HG03571 (cell line): ENCODE data around the gene LTB4R.
"Not testable (repeated sequence)": the region's sequence is repeated elsewhere in the genome, so short reads cannot be mapped to it uniquely, and the experiment has no call there.

Experiments used
- ATAC-seq: cut with Tn5 transposase; IDR thresholded peaks from one replicate; pipeline ENCODE4 v1.9.1; 2021; ENCODE audit not compliant: unreplicated experiment

Gene LTB4R

GRCh38 chr14:24317141-24317928 is 6.0 kb downstream of the LTB4R start:
- ATAC-seq, result no peak

- no peak for ATAC-seq
These were observed 10.1 kb downstream of the LTB4R start for GRCh38 chr14:24321212-24321975.

- ATAC-seq, result no peak
These were observed 11.4 kb downstream of the LTB4R start for GRCh38 chr14:24322672-24323071.

- no peak for ATAC-seq
These were observed 12.0 kb downstream of the LTB4R start for GRCh38 chr14:24323341-24323740.

- no peak for ATAC-seq
These were observed 12.7 kb downstream of the LTB4R start for GRCh38 chr14:24324024-24324423.

DNA sequence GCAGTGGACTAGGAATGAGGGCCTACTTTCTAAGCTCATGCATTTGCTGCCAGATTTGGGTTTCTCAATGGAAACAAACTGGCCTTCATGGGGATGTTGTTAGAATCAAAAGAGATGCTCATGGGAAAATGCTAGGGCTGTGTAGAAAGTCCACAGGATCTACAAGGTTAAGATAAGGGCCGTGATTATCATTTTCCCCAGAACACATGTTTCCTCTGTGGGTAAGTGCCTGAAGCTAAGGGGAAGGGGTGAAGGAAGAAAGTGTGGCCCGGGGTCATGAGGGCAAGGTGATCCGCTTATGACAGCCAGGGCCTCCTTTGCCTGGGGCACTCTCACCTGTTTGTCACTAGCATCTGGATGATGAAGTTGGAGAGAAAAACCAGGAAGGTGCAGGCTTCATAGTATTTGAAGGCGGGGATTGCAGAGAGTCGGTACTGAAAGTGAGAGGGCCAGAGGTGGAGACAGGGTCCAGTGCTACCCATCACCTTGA is 13.8 kb downstream of the LTB4R start:
- ATAC-seq, result no peak

GRCh38 chr14:24325963-24326362 is 14.7 kb downstream of the LTB4R start:
- no peak for ATAC-seq

DNA sequence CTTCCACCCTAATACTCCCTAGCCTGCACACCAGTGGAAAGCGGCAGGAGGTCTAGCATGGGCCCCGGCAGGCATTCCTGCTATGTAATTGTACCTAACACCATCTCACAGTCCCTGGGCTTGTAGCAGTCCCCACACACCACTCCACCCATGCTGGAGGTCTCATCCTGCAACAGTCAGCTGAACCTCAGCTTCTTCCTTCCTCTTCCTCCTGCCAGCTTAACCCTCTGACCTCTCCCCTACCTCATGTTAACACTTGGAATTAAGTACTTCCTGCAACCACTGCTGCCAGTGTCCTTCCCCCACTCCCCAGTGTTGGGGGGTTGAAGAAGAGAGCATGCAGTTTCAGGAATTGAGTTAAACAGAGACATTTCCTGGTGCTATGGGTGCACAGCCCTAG is 16.0 kb downstream of the LTB4R start:
- ATAC-seq, result no peak

- not testable (repeated sequence) for ATAC-seq
These were observed 16.6 kb downstream of the LTB4R start for GRCh38 chr14:24327914-24328313.

DNA sequence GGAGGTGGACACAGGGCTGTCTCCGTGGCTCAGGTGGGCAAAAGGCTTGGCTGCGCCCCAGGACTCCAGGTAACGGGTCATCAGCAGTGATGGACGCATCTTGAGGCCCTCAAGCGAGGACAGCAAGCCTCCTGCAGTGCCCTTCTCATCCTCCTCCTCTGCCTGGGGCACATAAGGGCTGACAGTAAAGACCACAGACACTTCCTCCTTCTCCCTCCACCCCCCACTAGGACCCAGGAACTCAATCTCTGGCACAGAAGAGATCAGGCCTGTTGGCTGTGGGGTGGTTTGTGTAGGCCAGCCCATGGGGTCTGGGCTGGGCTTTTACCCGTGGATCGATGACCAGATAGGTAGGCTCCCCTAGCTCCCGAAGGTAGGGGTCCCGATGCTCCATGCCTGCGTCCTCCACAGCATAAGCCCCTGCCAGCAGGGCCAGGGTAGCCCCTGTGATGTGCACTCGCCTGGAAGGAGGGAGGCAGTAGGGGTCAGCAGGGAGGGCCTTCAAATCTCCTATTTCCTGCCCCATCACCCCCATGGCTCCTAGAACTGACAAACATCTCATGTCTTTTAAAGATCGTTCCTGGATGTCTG is 17.9 kb downstream of the LTB4R start:
- no peak for ATAC-seq

- ATAC-seq, result no peak
These were observed 18.4 kb downstream of the LTB4R start for GRCh38 chr14:24329736-24330135.

- no peak for ATAC-seq
These were observed 19.8 kb downstream of the LTB4R start for GRCh38 chr14:24330973-24331674.

DNA sequence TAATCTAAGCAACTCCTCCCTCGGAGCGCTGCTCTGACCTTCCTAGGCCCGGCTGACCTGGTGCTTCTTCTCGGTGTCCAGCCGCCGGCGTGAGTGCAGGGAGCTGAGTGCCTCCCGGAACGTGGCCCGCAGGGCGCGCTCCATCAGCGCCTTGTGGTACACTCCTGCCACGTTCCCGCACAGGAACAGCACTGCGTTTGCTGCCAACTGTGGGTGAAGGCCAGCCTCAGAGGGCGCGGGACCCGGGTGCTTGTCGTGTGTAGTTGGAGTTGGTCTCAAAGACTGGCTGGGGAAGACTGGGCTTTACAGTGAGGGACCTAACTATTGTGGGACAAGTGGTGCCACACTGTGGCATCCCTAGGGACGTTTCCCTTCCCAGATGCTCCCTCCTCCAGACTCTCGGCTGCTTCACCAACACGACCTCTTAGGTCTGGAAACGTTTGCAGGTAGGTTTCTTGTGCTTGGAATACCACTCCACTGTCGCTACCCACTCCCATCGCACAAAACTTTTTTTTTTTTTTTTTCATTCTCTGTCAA is 20.5 kb downstream of the LTB4R start:
- no peak for ATAC-seq

GRCh38 chr14:24332268-24332993 is 21.1 kb downstream of the LTB4R start:
- ATAC-seq, result peak; percentile 83

GRCh38 chr14:24334431-24335291 is 23.4 kb downstream of the LTB4R start, which contains the start of gene ADCY4:
ADCY4 (minus strand) TSS chr14:24335071; CDS start chr14:24334652, 419 bp downstream.
- ATAC-seq, result no peak

DNA sequence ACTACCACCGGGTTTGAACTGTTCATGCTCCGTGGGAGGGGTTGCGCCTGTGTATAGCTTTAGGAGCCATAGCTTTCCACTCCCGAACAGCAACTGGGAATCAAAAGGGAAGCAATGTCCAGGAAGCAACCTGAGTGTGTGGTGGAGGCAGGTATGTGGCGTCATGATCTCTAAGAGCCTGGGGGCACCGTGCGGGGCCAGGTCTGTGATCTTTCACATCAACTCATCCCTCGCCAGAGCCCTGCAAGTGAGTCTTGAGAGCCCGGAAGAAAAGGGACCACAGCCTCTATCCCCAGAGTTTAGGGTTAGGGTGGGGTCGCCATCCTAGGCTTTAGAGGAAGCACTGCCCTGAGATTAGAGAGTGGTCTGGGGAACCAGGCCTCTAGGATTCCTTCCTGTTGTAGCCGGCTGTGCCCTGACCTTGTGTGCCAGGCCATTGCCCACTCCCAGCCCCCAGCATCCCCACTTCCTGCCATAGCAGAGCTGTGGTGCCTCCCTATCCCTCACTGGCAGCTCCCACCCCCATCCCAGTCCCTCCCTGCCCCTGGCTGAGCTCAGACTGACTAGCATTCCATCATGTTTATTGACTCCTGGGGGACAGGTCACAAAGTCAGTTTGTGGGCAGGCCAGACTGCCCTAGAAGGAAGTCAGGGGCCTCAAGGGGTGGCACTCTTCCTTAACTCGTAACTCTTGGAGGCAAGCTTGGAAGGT is 24.3 kb downstream of the LTB4R start:
- ATAC-seq, result no peak

DNA sequence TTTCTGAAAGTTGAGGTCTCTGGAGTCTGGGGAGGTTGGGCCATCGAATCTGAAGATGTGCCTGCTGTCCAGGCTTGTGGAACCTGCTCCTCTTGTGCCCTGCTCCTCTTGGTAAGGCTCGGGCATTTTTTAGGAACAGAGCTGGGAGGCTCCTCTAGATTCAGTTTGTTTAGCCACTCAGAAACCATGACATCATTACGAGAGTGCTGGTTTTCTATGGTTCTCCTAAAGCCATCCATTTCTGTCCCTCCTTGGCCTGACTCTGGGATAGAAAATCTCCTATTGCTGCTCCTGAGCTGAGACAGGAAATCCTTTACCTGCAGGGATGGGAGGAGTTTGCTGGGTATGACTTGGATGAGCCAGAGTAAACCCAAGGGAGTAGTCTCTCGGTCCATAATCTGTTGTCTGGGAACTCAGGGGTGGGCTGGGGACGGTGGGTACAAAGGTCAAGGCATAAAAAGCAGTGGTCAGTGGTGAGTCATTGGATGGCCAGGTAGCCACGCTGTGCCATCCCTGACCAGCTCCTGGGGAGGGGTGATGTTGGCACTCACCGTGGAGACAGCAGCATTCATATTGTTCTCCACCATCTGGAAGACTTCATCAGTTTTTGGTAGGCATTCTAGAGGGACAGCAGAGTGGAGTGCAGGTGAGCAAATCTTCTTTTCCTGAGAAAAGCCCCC is 26.0 kb downstream of the LTB4R start:
- ATAC-seq, result no peak

GRCh38 chr14:24337824-24338175 is 26.5 kb downstream of the LTB4R start:
- ATAC-seq, result no peak
